GM19240 (cell line): ENCODE measurements around the gene LHFPL5.

Source experiments
- DNase-seq: peaks from one replicate; pipeline ENCODE4 v3.0.0; 2011; ENCODE audit warnings: low spot score; ENCODE audit not compliant: insufficient read length

LHFPL5 gene

GRCh38 chr6:35790683-35791082 is 14.5 kb upstream of the LHFPL5 start:
- no peak for DNase-seq

GRCh38 chr6:35794536-35795452 is 10.4 kb upstream of the LHFPL5 start:
- no peak for DNase-seq

GRCh38 chr6:35795453-35796071 is 9.6 kb upstream of the LHFPL5 start:
- no peak for DNase-seq

- DNase-seq = no peak
Measured at GRCh38 chr6:35796236-35796635, 8.9 kb upstream of the LHFPL5 start.

GRCh38 chr6:35797837-35798526 is 7.2 kb upstream of the LHFPL5 start:
- DNase-seq = no peak

GRCh38 chr6:35798706-35799105 is 6.4 kb upstream of the LHFPL5 start:
- no peak for DNase-seq

- no peak for DNase-seq
Measured at GRCh38 chr6:35801148-35801547, 4.0 kb upstream of the LHFPL5 start.

- no peak for DNase-seq
Measured at GRCh38 chr6:35808688-35809087, 3.5 kb downstream of the LHFPL5 start.

- DNase-seq = no peak
Measured at GRCh38 chr6:35809809-35810208, 4.7 kb downstream of the LHFPL5 start.

- DNase-seq = no peak
Measured at GRCh38 chr6:35810971-35811698, 6.0 kb downstream of the LHFPL5 start.

- no peak for DNase-seq
Measured at GRCh38 chr6:35811699-35811995, 6.5 kb downstream of the LHFPL5 start.

GRCh38 chr6:35817515-35817914 is 12.4 kb downstream of the LHFPL5 start:
- DNase-seq = no peak

GRCh38 chr6:35823601-35824000 is 18.4 kb downstream of the LHFPL5 start:
- no peak for DNase-seq

- no peak for DNase-seq
Measured at GRCh38 chr6:35824552-35825192, 19.5 kb downstream of the LHFPL5 start.

- DNase-seq = no peak
Measured at GRCh38 chr6:35829306-35829705, 24.2 kb downstream of the LHFPL5 start.

GRCh38 chr6:35831257-35832007 is 26.3 kb downstream of the LHFPL5 start:
- DNase-seq = no peak

- DNase-seq = no peak
Measured at GRCh38 chr6:35833536-35833935, 28.4 kb downstream of the LHFPL5 start.

- DNase-seq = no peak
Measured at GRCh38 chr6:35839019-35839418, 33.9 kb downstream of the LHFPL5 start.

- no peak for DNase-seq
Measured at GRCh38 chr6:35842381-35842780, 37.2 kb downstream of the LHFPL5 start.

GRCh38 chr6:35844290-35844689 is 39.1 kb downstream of the LHFPL5 start:
- no peak for DNase-seq

GRCh38 chr6:35850208-35850607 is 45.1 kb downstream of the LHFPL5 start:
- no peak for DNase-seq
